ENCODE measurements around the gene ZNF213.
A peak's percentile ranks its signal among the peaks of the same experiment; 100 is the strongest.
"Not testable (repeated sequence)": the region's sequence is repeated elsewhere in the genome, so short reads cannot be mapped to it uniquely, and the experiment has no call there.

The ZNF213 gene

GRCh38 chr16:3155972-3156371 lies 21.1 kb downstream of the ZNF213 start:
- H3K4me1 ChIP-seq (ENCODE audit: control insufficient read depth in 1 of 2, insufficient read depth in 2 of 2, low read length in 2 of 2), result peaks cover 0 to 16% of the 10 kb centered on the region in 2 donors
- no peak overlapping the region for H3K4me3 ChIP-seq (ENCODE audit: low read depth in 1 of 2, low read length in 2 of 2)
- no peaks in the 10 kb centered on the region for H3K27me3 ChIP-seq (ENCODE audit: low read depth, low read length)
- peaks cover 0 to 4% of the 10 kb centered on the region in 2 donors for H3K9me3 ChIP-seq (ENCODE audit: control insufficient read depth in 1 of 2, low read length in 2 of 2)
- H3K27ac ChIP-seq (ENCODE audit: low read length), result no peak overlapping the region
- no peaks in the 10 kb centered on the region for H3K36me3 ChIP-seq (ENCODE audit: control insufficient read depth in 1 of 2, insufficient read depth in 2 of 2, low read length in 2 of 2)

GRCh38 chr16:3157229-3158025 lies 22.6 kb downstream of the ZNF213 start:
- H3K9me3 ChIP-seq (ENCODE audit: control insufficient read depth in 1 of 2, low read length in 2 of 2), result peaks cover 0 to 4% of the 10 kb centered on the region in 2 donors
- no peaks in the 10 kb centered on the region for H3K36me3 ChIP-seq (ENCODE audit: control insufficient read depth in 1 of 2, insufficient read depth in 2 of 2, low read length in 2 of 2)
- H3K4me1 ChIP-seq (ENCODE audit: control insufficient read depth in 1 of 2, insufficient read depth in 2 of 2, low read length in 2 of 2), result peaks cover 0 to 10% of the 10 kb centered on the region in 2 donors
- no peaks in the 10 kb centered on the region for H3K27me3 ChIP-seq (ENCODE audit: low read depth, low read length)
- H3K27ac ChIP-seq (ENCODE audit: low read length), result peak overlapping the region; percentile 4
- peak overlapping the region; percentile 67 to 91 for H3K4me3 ChIP-seq (ENCODE audit: low read depth in 1 of 2, low read length in 2 of 2)

DNA sequence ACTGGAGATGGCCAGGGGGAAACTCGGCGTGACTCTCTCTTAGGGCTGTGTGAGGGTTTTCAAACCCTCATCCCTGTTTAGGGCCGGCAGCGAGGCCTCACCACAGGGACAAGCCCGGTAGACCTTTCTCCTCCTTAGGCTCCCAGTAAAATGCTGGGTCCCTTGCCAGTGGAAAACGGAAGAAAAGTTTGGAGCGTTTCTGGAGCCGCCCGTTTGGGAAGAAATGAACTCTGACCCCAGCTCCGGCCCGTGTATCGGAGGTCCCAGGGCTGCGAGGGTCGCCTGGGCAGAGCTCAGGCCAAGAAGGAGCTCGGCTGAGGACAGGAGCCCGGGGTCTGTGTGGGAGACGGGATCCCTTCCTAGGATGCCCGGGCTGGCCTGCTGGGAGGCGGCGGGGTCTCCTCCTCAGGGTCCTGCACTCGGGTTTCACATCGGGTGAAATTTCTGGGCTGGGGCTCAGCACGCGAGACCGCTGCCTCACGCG lies 23.2 kb downstream of the ZNF213 start:
- no peaks in the 10 kb centered on the region for H3K27me3 ChIP-seq (ENCODE audit: low read depth, low read length)

DNA sequence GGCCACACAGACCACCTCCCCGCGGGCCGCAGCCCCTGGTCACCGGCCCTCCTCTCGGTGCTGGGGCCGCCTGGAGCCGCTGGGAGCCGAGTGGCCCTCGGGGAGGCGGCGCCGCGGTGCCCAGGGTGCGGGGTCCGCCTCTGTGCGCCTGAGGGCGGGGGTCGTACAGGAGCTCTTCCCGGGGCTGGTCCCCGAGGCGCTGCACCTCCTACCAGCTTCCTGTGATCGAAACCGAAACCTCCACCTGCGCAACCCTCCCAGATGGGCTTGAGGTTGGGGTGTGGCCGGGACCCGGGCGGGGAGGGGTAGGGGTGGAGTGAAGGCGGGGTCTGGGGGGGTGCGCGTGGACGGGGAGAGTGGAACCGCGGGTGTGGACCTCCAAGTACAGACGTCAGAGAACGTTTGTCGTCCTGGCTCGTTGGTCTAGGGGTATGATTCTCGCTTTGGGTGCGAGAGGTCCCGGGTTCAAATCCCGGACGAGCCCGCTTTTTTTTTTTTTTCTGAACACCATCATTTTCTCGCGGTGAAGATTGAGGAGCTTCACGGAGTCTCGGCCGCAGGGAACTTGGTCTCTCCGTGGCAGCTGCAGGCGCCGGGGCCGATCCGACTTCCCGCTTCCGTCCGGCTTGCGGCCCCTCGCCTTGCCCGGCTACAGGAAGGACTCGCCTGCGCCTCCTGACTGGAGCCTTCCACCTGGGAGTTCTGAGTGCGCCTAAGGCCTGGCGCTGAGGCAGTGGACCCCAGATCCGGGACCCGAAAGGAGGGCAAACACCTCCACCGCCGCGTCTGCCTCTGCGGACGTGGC lies 23.9 kb downstream of the ZNF213 start:
- peaks cover 0 to 4% of the 10 kb centered on the region in 2 donors for H3K9me3 ChIP-seq (ENCODE audit: control insufficient read depth in 1 of 2, low read length in 2 of 2)
- no peaks in the 10 kb centered on the region for H3K27me3 ChIP-seq (ENCODE audit: low read depth, low read length)
- no peaks in the 10 kb centered on the region for H3K36me3 ChIP-seq (ENCODE audit: control insufficient read depth in 1 of 2, insufficient read depth in 2 of 2, low read length in 2 of 2)
- peaks cover 0 to 7% of the 10 kb centered on the region in 2 donors for H3K4me1 ChIP-seq (ENCODE audit: control insufficient read depth in 1 of 2, insufficient read depth in 2 of 2, low read length in 2 of 2)
- peak overlapping the region; percentile 63 for H3K27ac ChIP-seq (ENCODE audit: low read length)
- peak overlapping the region; percentile 67 to 91 for H3K4me3 ChIP-seq (ENCODE audit: low read depth in 1 of 2, low read length in 2 of 2)

More for the DNA sequence above, 23.2 kb downstream of the ZNF213 start:
- no peaks in the 10 kb centered on the region for H3K36me3 ChIP-seq (ENCODE audit: control insufficient read depth in 1 of 2, insufficient read depth in 2 of 2, low read length in 2 of 2)
- peak overlapping the region; percentile 67 to 91 for H3K4me3 ChIP-seq (ENCODE audit: low read depth in 1 of 2, low read length in 2 of 2)
- peaks cover 0 to 4% of the 10 kb centered on the region in 2 donors for H3K9me3 ChIP-seq (ENCODE audit: control insufficient read depth in 1 of 2, low read length in 2 of 2)
- H3K4me1 ChIP-seq (ENCODE audit: control insufficient read depth in 1 of 2, insufficient read depth in 2 of 2, low read length in 2 of 2), result peaks cover 0 to 7% of the 10 kb centered on the region in 2 donors
- H3K27ac ChIP-seq (ENCODE audit: low read length), result no peak overlapping the region

DNA sequence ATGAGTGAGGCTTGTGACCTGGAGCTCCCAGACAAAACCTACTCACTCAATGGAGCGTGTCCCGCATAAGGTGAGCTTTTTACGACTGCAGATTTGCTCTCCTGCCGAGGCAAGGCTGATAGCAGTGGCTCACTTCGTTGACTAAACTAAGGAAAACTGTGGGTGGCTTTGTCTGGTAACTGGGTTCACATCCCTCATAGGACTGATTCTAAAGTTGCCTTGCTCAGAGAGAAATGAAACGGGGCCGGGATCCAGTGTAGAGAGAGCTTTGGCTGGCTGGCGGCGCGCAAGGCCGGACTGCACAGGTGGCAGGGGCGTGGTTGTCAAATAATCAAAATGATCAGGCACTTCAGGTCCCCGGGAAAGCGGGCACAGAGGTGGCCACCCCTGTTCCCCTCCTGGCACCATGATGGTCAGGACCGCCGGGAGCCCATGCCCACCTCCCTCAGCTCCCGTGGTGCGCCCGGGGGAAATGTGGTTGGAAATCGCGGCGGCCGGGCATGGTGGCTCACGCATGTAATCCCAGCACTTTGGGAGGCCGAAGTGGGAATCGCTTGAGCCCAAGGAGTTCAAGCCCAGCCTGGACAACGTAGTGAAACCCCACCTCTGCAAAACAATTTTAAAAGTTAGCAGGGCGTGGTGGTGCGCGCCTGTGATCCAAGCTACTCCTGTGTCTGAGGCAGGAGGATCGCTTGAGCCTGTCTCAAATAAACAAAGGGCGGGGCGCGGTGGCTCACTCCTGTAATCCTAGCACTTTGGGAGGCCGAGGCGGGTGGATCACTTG lies 26.6 kb downstream of the ZNF213 start:
- no peaks in the 10 kb centered on the region for H3K27me3 ChIP-seq (ENCODE audit: low read depth, low read length)
- peaks cover 0 to 7% of the 10 kb centered on the region in 2 donors for H3K4me1 ChIP-seq (ENCODE audit: control insufficient read depth in 1 of 2, insufficient read depth in 2 of 2, low read length in 2 of 2)
- no peaks in the 10 kb centered on the region for H3K36me3 ChIP-seq (ENCODE audit: control insufficient read depth in 1 of 2, insufficient read depth in 2 of 2, low read length in 2 of 2)
- no peaks in the 10 kb centered on the region for H3K9me3 ChIP-seq (ENCODE audit: control insufficient read depth in 1 of 2, low read length in 2 of 2)
- no peak overlapping the region for H3K4me3 ChIP-seq (ENCODE audit: low read depth in 1 of 2, low read length in 2 of 2)
- no peak overlapping the region for H3K27ac ChIP-seq (ENCODE audit: low read length)

DNA sequence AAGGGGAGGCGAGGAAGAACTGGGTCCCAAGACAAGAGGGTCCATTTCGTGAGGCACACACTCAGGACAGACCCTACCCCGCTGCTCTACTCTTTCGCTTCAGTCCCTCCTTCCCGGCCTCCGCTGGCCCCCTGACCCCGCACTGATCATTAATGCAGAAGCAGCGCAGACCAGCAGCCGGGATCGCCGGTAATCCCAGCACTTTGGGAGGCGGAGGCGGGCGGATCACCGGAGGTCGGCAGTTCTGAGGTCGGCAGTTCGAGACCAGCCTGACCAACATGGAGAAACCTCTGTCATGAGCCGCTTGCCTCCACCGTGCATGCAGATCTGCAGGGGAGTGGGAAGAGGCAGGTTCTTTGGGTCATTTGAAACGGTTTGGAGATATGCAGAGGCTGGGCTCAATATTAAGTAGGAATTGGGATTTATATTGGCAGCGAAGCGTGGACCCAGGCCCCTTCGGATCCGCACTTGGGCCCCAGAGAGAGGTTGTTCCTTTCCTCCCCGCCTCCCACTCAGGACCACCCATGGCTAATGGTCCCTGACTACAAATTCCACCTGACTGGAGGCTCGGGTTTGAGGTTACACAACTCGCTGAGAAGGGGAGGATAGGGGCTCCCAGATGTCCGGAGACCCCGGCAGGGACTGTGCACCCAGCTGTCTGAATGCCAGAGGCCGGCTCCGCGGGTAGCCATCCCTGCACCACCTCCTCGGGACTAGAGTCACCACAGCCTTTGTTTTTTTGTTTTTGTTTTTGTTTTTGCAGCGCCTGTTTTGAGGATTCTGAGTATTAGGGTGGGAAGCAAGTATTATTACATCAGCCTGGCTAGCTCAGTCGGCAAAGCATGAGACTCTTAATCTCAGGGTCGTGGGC lies 29.5 kb downstream of the ZNF213 start:
- no peaks in the 10 kb centered on the region for H3K36me3 ChIP-seq (ENCODE audit: control insufficient read depth in 1 of 2, insufficient read depth in 2 of 2, low read length in 2 of 2)
- H3K4me3 ChIP-seq (ENCODE audit: low read depth in 1 of 2, low read length in 2 of 2), result no peak overlapping the region
- H3K4me1 ChIP-seq (ENCODE audit: control insufficient read depth in 1 of 2, insufficient read depth in 2 of 2, low read length in 2 of 2), result no peaks in the 10 kb centered on the region
- H3K27me3 ChIP-seq (ENCODE audit: low read depth, low read length), result no peaks in the 10 kb centered on the region
- H3K27ac ChIP-seq (ENCODE audit: low read length), result no peak overlapping the region
- H3K9me3 ChIP-seq (ENCODE audit: control insufficient read depth in 1 of 2, low read length in 2 of 2), result no peaks in the 10 kb centered on the region

DNA sequence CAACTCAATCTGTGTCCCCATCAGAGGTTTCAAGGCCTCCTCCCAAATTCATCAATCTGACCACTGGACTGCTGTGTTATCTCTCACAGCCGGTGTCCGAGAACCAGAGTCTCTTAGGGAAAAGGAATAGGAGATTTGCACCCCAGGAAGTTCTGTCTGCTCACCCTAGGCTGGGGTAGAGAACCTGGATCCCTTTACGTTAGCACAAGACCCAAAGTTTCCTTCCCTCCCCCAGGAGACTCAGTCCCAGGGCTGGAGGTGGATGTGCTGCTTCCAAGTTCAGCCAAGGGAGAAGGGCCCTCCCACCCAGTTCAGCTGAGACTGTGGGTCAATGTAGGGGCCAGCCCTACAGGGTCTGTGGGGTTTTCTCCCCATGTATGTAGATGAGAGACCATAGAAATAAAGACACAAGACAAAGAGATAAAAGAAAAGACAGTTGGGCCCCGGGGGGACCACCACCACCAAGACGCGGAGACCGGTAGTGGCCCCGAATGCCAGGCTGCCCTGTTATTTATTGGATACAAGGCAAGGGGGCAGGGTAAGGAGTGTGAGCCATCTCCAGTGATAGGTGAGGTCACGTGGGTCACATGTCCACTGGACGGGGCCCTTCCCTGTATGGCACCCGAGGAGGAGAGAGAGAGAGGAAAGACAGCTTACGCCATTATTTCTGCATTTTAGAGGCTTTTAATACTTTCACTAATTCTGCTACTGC lies 30.4 kb downstream of the ZNF213 start:
- H3K27me3 ChIP-seq (ENCODE audit: low read depth, low read length), result peaks cover 6% of the 10 kb centered on the region
- peak overlapping the region in 1 of 2 donors; percentile 21 for H3K4me3 ChIP-seq (ENCODE audit: low read depth in 1 of 2, low read length in 2 of 2)
- no peak overlapping the region for H3K27ac ChIP-seq (ENCODE audit: low read length)
- no peaks in the 10 kb centered on the region for H3K9me3 ChIP-seq (ENCODE audit: control insufficient read depth in 1 of 2, low read length in 2 of 2)
- peaks cover 0 to 4% of the 10 kb centered on the region in 2 donors for H3K4me1 ChIP-seq (ENCODE audit: control insufficient read depth in 1 of 2, insufficient read depth in 2 of 2, low read length in 2 of 2)
- H3K36me3 ChIP-seq (ENCODE audit: control insufficient read depth in 1 of 2, insufficient read depth in 2 of 2, low read length in 2 of 2), result no peaks in the 10 kb centered on the region

GRCh38 chr16:3166505-3166886 lies 31.7 kb downstream of the ZNF213 start:
- peaks cover 0 to 16% of the 10 kb centered on the region in 2 donors for H3K4me1 ChIP-seq (ENCODE audit: control insufficient read depth in 1 of 2, insufficient read depth in 2 of 2, low read length in 2 of 2)
- H3K4me3 ChIP-seq (ENCODE audit: low read depth in 1 of 2, low read length in 2 of 2), result no peak overlapping the region
- H3K36me3 ChIP-seq (ENCODE audit: control insufficient read depth in 1 of 2, insufficient read depth in 2 of 2, low read length in 2 of 2), result no peaks in the 10 kb centered on the region
- no peak overlapping the region for H3K27ac ChIP-seq (ENCODE audit: low read length)
- no peaks in the 10 kb centered on the region for H3K9me3 ChIP-seq (ENCODE audit: control insufficient read depth in 1 of 2, low read length in 2 of 2)
- peaks cover 19% of the 10 kb centered on the region for H3K27me3 ChIP-seq (ENCODE audit: low read depth, low read length)

- not testable (repeated sequence) for H3K36me3 ChIP-seq (ENCODE audit: control insufficient read depth in 1 of 2, insufficient read depth in 2 of 2, low read length in 2 of 2); H3K9me3 ChIP-seq (ENCODE audit: control insufficient read depth in 1 of 2, low read length in 2 of 2); H3K4me3 ChIP-seq (ENCODE audit: low read depth in 1 of 2, low read length in 2 of 2); H3K27ac ChIP-seq (ENCODE audit: low read length)
- Histone ChIP-seq H3K27me3 (ENCODE audit: low read depth, low read length) (peaks cover 34% of the 10 kb centered on the region), H3K4me1 (ENCODE audit: control insufficient read depth in 1 of 2, insufficient read depth in 2 of 2, low read length in 2 of 2) (peaks cover 0 to 21% of the 10 kb centered on the region in 2 donors)
Measured at GRCh38 chr16:3168729-3169128, 33.9 kb downstream of the ZNF213 start.

All from muscle layer of duodenum (tissue), 2 donors.